Stimulated activated CD4-positive, alpha-beta T cell treated with anti-CD3 and anti-CD28 coated beads, Interleukin-2, amount 100 ng/mL, for 24 hours (primary cell): ENCODE measurements around the gene LBHD1.
"Not testable (repeated sequence)": the region's sequence is repeated elsewhere in the genome, so short reads cannot be mapped to it uniquely, and the experiment has no call there.

Experiments used
- DNase-seq, 2 donors: peaks; one replicate each; pipeline ENCODE4 v3.0.0-alpha.2; 2020

LBHD1 gene

DNA sequence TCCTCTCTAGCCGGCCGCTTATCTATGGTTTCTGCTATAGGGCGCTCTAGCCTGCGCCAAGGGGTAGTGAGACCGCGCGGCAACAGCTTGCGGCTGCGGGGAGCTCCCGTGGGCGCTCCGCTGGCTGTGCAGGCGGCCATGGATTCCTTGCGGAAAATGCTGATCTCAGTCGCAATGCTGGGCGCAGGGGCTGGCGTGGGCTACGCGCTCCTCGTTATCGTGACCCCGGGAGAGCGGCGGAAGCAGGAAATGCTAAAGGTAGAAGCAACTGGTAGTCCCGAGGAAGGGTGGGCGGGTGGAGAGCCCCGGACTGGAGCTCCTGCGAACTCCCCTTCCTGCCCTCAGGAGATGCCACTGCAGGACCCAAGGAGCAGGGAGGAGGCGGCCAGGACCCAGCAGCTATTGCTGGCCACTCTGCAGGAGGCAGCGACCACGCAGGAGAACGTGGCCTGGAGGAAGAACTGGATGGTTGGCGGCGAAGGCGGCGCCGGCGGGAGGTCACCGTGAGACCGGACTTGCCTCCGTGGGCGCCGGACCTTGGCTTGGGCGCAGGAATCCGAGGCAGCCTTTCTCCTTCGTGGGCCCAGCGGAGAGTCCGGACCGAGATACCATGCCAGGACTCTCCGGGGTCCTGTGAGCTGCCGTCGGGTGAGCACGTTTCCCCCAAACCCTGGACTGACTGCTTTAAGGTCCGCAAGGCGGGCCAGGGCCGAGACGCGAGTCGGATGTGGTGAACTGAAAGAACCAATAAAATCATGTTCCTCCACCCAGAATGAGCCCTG, at the start of gene LBHD1, which contains the start of gene UQCC3:
Gene LBHD1 (minus strand): TSS at position 660 of the 782 bp plus-strand sequence. CDS start 2,236 bp downstream, outside the sequence.
Gene UQCC3 (plus strand): TSS at position 66 of the 782 bp plus-strand sequence. CDS start 73 bp downstream, at position 139.
- DNase-seq: peak; percentile 78 to 79

DNA sequence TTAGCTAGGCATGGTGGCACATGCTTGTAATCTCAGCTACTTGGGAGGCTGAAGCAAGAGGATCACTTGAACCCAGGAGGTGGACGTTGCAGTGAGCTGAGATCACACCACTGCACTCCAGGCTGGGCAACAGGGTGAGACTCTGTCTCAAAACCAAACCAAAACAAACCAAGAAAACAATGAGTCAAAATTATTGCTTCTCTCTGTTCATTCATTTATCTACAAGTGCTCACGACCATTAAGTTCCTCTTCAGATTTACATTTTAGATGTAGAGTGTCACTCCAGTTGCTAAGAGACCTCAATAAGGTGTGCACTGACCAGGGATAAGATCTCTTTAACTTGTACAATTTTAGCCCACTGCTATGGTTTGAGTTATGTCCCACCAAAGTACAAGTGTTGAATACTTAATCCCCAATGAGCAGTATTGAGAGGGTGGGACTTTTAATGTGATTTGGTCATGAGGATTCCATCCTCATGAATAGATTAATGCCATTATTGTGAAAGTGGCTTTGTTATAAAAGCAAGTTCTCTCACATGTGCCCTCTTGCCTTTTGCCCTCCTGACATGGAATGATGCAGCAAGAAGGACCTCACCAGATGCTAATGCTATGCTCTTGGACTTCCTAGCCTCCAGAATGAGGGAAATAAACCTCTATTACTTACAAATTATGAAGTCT, 47.4 kb upstream of the LBHD1 start:
- DNase-seq: no peak

DNA sequence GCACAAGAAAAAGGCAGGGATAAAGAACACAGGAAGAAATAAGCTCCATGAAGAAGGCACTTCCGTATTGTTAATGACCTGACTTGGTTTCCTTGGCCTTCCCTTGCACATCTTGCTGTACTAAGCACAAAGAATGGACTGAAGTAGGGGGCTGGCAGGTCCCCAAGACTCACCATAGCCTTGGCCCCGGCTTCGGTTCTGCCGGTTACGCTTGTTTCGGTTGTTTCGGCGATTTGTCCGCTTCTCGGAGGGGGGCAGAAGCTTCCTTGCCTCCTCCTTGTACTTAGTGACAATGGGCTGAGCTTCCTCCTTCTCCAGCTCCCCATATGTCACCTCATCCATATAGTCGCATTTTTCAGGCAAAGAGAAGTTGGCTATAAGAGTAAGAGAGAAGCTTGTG, 44.7 kb upstream of the LBHD1 start:
- DNase-seq: no peak

DNA sequence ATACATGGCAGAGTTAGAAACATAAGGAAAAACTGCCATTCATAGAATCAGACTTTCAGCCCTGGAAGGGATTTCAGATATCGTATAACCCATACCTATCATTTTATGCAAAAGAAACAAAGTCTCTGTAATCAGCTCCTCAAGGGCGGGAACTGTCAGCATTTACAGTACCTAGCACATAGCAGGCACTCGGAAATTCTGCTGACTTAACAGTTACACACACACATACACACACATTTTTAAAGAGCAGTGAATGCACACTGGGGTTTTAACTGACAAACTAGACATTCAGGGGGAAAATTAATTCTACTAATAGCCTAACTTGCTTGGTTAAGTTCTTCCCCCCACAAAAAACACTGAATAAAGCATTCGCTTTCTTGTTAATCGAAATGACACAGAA, 44.1 kb upstream of the LBHD1 start:
- no peak for DNase-seq

DNA sequence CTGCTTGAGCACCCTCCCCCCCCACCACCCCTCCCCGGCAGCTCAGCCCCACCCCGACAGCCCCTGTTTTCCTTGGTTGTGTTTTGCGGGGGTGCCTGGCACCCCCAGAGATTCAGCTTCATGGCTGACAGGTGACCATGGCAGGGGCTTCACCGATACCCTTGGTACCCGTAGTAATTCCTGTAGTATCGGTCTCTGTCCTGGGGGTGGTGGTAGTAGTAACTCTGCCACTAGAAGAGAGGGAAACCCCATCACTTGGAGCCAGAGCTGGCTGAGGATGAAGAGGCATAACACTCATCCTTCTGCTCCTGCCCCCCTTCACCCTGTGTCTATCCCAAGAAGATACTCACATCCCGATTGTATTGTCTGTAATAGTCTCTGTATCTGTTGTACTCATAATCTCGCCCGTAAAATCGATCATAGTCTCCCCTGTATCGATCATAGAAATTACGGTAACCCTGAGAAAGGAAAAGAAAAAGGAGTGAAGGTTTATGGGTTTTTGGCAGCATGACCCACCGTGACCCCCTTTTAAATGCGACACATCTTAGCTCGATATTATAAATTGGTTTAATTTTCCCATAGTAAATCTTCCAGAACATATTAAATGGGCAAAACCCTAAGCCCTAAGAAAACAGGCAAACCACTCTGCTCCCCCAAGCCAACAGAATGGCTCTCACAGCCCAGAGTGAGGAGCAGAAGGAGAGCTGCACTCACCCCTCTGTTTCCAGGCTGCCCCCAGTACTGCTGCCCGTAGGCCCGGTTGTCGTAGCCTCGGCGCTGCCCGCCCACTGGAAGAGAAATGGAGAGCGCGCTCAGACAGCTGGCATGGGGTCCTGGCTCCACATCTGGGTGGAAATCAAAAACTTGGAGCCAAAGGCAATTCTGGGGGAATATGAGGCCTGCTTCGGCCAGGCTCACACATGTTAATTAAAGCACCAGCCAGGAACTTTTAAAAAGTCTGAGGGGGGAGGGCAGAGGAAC, 43.4 kb upstream of the LBHD1 start:
- no peak for DNase-seq

DNA sequence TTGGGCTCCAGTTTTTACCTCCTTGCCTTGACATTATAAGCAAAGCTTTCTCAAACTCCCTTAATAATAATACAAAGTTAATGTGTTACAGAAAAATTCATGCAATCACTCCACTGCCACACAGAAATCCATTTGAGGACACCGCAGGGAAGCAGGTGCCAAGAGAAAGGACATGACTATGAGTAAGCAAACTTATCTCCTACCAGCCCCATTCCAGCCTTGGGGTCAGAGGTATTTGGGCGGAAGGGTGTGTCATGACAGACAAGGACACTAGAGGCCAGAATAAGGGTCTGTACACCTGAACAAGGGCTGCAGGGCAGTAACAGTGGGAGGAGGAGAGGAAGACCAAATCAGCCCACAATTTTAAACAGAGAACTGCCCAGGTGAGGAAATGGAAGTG, 41.3 kb upstream of the LBHD1 start:
- DNase-seq: no peak

DNA sequence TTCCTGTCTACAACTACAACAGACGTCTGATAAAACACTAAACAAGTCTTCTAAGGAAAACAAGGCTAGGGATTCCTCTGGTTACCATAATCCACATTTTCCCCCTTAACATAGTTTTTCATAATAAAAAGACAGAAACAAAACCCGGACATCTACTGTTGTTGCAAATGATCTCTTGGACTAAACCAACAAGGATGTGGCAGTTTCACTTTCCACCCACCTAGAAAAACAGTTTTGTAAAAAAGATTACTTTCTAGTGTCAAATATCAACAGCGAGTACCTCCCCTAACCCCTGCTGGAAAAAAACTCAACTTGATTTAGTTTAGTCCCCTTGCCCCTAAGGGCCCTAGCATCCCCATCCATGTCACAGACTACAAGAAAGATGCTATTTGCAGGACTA, 40.8 kb upstream of the LBHD1 start:
- DNase-seq: no peak

DNA sequence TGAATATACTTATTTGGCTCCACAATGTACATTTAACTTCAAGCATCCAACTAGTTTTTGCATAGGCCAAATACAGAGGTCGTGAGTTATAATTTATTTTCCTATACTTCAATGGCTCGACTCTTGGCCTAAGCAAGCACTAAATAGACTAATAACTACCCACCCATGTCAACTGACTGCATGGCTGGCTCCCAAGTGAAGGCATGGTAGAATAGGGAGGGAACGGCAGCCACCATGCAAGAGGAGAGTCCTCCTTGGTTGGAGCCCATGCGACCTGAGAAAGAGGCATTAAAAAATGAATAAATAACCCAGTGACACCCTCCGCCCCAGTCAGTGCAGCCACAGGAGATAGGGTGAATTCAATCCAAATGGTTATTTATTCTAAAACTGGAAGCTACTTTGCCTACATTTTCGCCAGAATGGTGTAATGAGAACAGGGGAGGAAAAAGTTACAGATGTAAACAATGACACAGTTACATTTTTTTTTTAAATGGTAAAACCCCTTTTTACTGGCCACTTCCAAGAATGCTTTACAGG, 40.3 kb upstream of the LBHD1 start:
- DNase-seq: no peak

DNA sequence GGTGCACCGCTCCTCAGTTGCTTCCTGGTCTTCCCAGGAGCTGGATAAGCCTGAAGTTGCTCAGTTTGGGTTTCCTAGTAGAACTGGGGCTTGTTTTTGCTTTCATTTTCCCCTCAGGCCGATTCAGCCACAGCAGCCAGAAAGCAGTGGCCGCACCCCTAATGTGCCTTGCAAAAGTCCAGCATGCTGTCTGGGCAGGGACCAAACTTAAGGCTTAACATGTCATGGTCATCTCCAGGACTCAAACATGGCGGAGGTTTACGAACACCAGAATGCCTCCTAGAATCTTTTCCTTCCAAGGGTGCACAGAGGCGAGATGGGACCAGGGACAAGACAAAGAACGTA, 37.9 kb upstream of the LBHD1 start:
- peak; percentile 21 to 47 for DNase-seq

DNA sequence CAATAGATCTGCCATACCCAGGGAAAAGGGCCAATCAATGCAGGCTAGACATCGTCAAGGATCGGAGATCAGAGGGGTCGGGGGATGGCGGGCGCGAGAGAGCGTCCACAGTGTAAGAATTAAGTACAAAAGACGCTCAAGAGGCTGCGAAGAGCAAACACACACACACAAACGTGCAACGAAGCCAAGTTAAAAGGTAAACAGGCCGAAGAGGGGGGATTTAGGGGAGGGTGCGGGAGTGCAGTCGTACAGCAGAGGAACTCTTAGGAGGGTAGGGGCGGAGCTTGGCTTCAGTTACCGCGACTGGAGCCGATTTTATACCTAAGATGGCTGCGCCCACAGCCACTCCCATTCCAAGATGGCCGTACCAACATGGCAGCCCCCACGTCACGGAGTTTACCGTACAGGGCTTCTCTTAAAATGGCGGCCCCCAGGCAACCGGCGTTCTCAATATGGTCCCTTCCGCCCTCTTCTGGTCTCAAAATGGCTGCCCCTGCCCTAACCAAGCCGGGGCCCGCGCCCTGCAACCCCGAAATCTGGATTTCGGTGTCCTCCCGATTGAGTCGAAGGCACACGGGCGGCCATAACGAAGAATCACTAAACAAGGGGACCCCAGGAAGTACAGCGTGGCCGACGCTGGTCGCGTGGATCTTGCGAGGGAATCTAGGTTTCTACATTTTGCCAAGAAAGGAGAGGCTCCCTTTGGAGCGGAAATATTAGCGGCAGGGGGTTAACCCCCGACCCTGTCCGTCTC, 37.4 kb upstream of the LBHD1 start:
- peak; percentile 94 to 95 for DNase-seq

DNA sequence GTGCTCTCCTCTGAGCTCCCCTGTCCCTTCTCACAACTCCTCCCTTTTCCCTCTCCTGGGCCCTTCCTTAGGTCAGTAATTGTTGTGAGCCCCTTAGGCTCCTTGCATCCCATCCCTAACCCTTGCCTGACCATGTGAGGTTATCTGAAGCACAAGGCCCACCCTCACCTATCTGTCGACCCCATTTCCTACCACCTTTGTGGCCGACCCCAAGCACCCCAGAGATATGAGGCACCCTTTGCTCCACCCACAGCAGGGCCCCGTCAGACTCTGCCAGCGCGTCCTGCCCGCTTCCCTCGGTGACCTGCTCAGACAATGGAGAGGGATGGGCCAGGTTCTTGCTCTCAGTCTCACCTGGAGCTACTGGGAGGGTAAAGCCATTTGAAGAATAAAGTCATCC, 36.7 kb upstream of the LBHD1 start:
- DNase-seq: peak; percentile 49 to 55

DNA sequence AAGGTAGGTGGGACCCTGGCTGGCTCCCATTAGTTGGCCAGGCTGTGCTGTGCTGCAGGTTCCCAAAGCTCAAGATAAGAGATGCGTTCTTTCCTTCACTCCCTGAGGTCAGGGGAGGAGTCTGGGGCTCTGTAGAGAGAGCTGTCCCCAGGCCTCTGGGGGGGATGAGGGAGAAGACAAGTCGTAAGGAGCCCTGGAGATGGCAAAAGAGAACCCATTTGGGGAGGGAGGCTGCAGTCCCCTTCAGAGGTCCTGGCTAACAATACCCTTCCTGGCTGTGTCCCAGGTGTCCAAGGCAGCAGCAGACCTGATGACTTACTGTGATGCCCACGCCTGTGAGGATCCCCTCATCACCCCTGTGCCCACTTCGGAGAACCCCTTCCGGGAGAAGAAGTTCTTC, 36.3 kb upstream of the LBHD1 start:
- peak in 1 of 2 donors; percentile 7 for DNase-seq

DNA sequence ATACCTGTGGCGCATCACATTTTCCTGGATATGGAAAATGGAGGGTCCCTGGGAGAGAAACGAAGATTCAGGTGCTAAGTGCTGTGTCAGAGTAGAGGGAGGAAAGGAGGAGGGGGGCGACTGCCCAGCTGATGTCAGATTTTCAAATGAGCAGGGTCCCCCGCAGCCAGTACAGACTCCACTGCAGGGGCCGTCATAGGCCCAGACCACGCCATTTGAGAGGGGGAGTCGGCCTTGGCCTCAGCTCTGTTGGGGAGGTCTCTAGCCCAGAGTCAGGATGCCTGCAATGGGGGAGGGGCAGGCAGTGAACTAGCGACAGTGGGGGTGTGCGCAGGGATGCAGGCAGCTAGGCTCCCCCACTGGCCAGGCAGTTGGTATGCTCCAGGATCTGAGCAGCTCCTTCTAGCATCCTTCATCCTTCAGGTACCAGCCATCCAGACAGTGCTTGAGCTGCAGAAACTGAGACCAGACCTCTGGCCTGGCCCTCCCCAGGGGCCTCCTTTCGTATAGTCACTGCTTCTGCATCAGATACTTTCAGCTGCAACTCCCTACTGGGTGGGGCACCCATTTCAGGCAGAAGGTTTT, 35.3 kb upstream of the LBHD1 start, which contains the start of the genes BSCL2 and GNG3:
Gene BSCL2 (minus strand): TSS at position 148 of the 585 bp plus-strand sequence. CDS start 229 bp downstream, outside the sequence.
Gene GNG3 (plus strand): TSS at position 400 of the 585 bp plus-strand sequence. CDS start 620 bp downstream, outside the sequence.
- peak in 1 of 2 donors; percentile 14 for DNase-seq

DNA sequence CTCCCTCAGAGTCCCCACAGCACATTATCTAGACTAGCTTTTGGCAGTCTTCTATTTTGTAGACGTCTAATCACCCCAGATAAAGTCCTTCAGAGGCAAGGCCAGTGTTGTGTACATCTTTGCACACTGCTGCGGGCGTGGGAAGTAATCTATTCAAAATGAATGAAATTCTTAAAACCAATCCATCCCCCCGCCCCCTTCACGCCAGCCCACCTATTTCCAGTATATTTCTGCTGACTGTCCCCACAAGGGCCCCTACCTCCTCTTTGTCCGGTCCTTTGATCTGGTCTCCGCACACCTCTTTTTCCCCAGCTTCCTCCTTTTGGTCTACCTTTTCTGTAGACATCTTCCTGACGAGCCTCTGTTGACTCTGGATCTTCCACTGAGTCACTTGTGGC, 34.8 kb upstream of the LBHD1 start:
- DNase-seq: no peak

DNA sequence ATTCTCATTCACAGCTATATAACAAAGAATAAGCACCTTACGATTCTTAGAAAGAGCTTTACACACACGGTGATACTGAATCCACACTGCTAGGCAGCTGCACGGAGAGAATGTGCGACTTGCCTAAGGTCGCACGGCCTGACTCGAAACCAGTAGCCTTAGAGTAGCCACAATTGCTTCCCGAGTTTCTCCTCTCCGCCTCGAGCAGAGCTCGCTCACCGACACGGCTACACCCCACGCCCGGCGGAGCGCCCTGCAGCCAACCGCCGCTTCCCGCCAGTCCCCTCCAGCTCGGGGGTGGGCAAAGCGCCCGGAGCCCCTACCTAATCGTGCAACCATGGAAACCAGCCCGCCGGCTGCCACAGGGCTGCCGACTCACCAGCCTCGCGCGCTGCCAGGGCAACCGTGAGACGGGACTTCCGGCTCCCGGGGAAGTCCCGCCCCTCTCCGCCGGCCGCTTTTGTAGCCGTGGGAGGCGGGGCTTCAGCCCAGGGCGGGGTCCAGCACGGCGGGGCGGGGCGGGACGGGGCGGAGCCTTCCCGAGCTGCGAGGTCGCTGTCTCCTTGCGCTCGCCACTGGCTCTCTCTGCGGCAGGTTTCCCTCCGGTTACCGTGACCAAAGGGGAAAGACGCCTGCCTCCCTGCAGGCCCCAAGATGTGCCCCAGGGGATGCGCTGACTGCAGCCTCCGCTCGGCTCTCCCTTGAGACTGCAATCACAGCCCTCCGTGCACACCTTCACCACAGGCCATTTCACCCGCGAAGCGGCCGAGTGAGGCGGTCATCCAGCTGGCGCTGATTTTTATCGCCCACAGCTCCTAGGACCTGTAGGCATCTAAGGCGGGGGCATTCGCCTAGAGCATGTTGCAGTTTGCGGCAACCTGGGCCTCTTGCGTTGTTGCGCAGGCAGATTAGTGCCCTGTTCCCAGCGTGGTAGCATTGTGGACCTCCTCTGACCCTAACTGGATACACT, 34.1 kb upstream of the LBHD1 start:
- peak; percentile 93 to 95 for DNase-seq

DNA sequence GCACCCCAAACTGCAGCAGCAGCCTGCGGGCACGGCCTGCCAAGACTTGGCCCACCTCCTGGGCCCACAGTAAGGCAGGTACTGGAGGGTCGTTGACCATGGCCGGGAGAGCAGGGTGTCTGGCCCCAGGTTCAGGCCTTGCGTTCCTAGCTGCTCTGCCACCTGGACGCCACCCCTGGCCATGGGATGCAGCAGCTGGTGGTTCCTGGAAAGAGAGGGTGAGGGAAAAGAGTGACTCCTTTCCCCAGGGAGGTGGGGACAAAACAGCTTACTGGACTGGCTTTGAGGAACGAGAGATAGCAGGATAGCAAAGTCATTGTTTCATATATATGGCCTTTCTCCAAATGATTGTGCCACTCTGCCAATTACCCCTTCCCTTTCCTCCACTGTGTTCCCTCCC, 33.3 kb upstream of the LBHD1 start:
- DNase-seq: no peak

DNA sequence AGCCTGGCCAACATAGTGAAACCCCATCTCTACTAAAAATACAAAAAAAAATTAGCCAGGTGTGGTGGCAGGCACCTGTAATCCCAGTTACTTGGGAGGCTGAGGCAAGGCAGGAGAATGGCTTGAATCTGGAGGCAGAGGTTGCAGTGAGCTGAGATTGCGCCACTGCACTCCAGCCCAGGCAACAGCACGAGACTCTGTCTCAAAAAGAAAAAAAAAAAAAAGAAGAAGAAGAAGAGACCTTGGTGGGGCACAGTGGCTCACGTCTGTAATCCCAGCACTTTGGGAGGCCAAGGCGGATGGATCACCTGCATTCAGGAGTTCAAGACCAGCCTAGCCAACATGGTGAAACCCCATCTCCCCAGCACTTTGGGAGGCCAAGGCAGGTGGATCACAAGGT, 31.9 kb upstream of the LBHD1 start:
- DNase-seq: not testable (repeated sequence)

DNA sequence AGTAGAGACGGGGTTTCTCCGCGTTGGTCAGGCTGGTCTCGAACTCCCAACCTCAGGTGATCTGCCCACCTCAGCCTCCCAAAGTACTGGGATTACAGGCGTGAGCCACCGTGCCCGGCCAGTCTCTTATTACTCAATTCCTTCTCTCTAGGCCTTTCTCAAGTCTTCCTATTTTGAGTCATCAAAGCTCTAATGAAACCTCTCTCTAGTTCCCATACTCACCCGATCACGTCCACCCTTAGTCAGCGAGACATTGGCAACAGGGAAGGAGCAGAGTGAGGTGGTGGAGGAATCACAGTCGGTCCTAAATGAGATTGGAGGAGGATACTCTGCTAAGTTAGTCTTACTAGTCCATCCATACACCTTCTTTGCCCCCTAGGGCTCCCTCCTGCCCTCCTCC, 30.2 kb upstream of the LBHD1 start:
- DNase-seq: no peak

DNA sequence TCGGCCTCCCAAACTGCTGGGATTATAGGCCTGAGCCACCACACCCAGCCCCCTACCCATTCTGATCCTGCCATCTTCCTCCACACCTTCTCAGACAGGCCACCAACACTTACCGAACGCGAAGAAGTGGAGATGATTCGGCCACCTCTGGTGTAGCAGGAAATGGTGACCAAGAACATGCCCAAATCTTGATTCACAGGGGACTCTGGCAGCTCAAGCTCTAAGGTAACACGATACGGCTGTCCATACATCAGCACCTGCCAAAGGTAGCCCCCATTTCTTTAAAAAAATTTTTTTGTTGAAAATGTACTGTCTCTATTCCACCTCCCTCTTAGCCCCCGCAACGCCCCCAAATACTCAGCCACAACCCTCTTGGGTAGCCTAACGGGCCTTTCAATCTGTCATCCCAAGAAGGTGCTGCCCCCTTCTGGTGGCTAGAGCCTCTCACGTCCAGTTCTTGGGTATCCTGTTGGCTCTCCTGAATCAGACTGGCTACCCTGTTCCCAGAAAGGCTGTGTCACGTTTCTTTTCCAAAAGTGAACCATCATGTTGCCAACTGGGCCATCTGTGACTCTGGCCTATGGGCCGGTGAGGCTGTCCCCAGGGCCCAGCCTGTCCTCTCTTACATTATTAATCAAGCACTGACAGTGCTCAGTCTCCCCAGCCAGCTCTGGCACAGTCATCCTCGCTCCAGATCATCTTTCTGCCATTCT, 22.5 kb upstream of the LBHD1 start:
- peak; percentile 78 to 84 for DNase-seq
